Kidney epithelial cell (primary cell): ENCODE measurements around the gene KCNH6. TPM values are rescaled to one million over a fixed set of nuclear protein-coding genes. Genes with fewer than 3 reads are reported as not detected.

Experiments
- DNase-seq: peaks from one replicate; pipeline ENCODE4 v3.0.0-alpha.2; 2010; ENCODE audit warnings: low read depth
- H3K27me3 ChIP-seq: 2 replicates; pipeline ENCODE4 v1.6.0; 2011; ENCODE audit warnings: low read length; ENCODE audit not compliant: control insufficient read depth, insufficient read depth
- H3K36me3 ChIP-seq: 2 replicates; pipeline ENCODE4 v1.5.1; 2011; ENCODE audit warnings: low read length; ENCODE audit not compliant: control insufficient read depth, insufficient read depth
- H3K4me3 ChIP-seq: 2 replicates; pipeline ENCODE4 v1.5.1; 2011; ENCODE audit warnings: low read depth, mild to moderate bottlenecking, control low read depth, low read length
- CTCF ChIP-seq: IDR thresholded peaks from 2 replicates; pipeline ENCODE4 v1.5.1; 2011; ENCODE audit warnings: mild to moderate bottlenecking, moderate library complexity, low read length, control low read depth, inconsistent platforms; ENCODE audit not compliant: insufficient read depth, poor library complexity, severe bottlenecking
- total RNA-seq: library from RNA; depleted of rRNA; stranded (reverse); fragments of >200 nt; gene quantifications from 2 replicates; pipeline ENCODE4 v1.2.3, GENCODE V29; 2015

The KCNH6 gene
- total RNA-seq, 1 donor from 2014 or later = 0.21 TPM

- TF ChIP-seq CTCF = no peak
- Histone ChIP-seq H3K27me3 (peaks cover 14% of the 10 kb centered on the region), H3K36me3 (no peaks in the 10 kb centered on the region), H3K4me3 (no peak overlapping the region)
- DNase-seq = no peak
These were observed 42.2 kb upstream of the KCNH6 start for GRCh38 chr17:63480826-63481487.

- H3K36me3 ChIP-seq = no peaks in the 10 kb centered on the region
These were observed 41.7 kb upstream of the KCNH6 start for GRCh38 chr17:63481488-63481870.

GRCh38 chr17:63482509-63482908 is 40.6 kb upstream of the KCNH6 start:
- Histone ChIP-seq H3K27me3 (peaks cover 9% of the 10 kb centered on the region), H3K36me3 (no peaks in the 10 kb centered on the region), H3K4me3 (no peak overlapping the region)
- no peak for DNase-seq
- TF ChIP-seq CTCF = no peak

More at GRCh38 chr17:63481488-63481870, 41.7 kb upstream of the KCNH6 start:
- no peak for DNase-seq
- Histone ChIP-seq H3K27me3 (peaks cover 10% of the 10 kb centered on the region), H3K4me3 (no peak overlapping the region)
- no peak for TF ChIP-seq CTCF

- Histone ChIP-seq H3K36me3 (no peaks in the 10 kb centered on the region), H3K4me3 (no peak overlapping the region), H3K27me3 (peaks cover 4% of the 10 kb centered on the region)
- DNase-seq = no peak
- no peak for TF ChIP-seq CTCF
These were observed 40.1 kb upstream of the KCNH6 start for GRCh38 chr17:63483038-63483437.

- H3K4me3 ChIP-seq = no peak overlapping the region
- DNase-seq = no peak
- no peak for TF ChIP-seq CTCF
- no peaks in the 10 kb centered on the region for H3K36me3 ChIP-seq
- H3K27me3 ChIP-seq = peaks cover 4% of the 10 kb centered on the region
These were observed 39.2 kb upstream of the KCNH6 start for GRCh38 chr17:63483655-63484575.
